PC-9 (cell line): ENCODE results near the gene KCNJ3. TPM values are rescaled to one million over a fixed set of nuclear protein-coding genes. Genes with fewer than 3 reads are reported as not detected.

Experiments
- BruUV-seq: library from RNA; stranded (reverse); fragments of 400-500 nt; replicated peaks from 2 replicates; lab custom pipeline; 2021; lab: Mats Ljungman, UMichigan
- CTCF ChIA-PET: fragments of 300-600 bp; sonication (Branson Sonifier 250); formaldehyde crosslinking; loops from one replicate; lab custom pipeline; 2022; ENCODE audit warnings: antibody characterized with exemption; lab: Charles Lee
- POLR2A ChIA-PET: fragments of 300-600 bp; sonication (Branson Sonifier 250); formaldehyde crosslinking; loops from one replicate; lab custom pipeline; 2022; ENCODE audit warnings: antibody characterized with exemption; ENCODE audit not compliant: unreplicated experiment; lab: Charles Lee
- DNase-seq, 2 experiments: peaks; one replicate each; pipeline versions ENCODE4 v3.0.0 to v3.0.0-alpha.2; 2015 to 2022; ENCODE audit warnings: mixed read lengths in 1 of 2
- H2AFZ ChIP-seq: fragments of 200-600 bp; sonication (generic); 2 replicates; pipeline ENCODE4 v1.8.1; 2017; ENCODE audit warnings: antibody characterized with exemption
- H3F3A ChIP-seq: fragments of 200-600 bp; sonication (generic); 2 replicates; pipeline ENCODE4 v1.8.1; 2017; ENCODE audit warnings: antibody characterized with exemption, mild to moderate bottlenecking, low read depth; ENCODE audit not compliant: insufficient read depth
- H3K27ac ChIP-seq: fragments of 200-600 bp; sonication (generic); 2 replicates; pipeline ENCODE4 v1.6.1; 2016; ENCODE audit warnings: mixed run types
- H3K27me3 ChIP-seq: fragments of 200-600 bp; sonication (generic); 2 replicates; pipeline ENCODE4 v1.6.1; 2016; ENCODE audit warnings: low read depth, mixed run types; ENCODE audit not compliant: insufficient read depth
- H3K36me3 ChIP-seq: fragments of 200-600 bp; sonication (generic); 2 replicates; pipeline ENCODE4 v1.6.1; 2016; ENCODE audit warnings: low read depth, mixed run types
- H3K4me1 ChIP-seq: fragments of 200-600 bp; sonication (generic); replicated peaks from 2 replicates; pipeline ENCODE4 v1.6.1; 2016; ENCODE audit warnings: mixed run types; ENCODE audit not compliant: insufficient read depth
- H3K4me2 ChIP-seq: fragments of 200-600 bp; sonication (generic); 2 replicates; pipeline ENCODE4 v1.6.1; 2017; ENCODE audit warnings: mixed run types
- H3K4me3 ChIP-seq: fragments of 200-600 bp; sonication (generic); 2 replicates; pipeline ENCODE4 v1.6.1; 2016; ENCODE audit warnings: mixed run types
- H3K79me2 ChIP-seq: fragments of 200-600 bp; sonication (generic); 2 replicates; pipeline ENCODE4 v1.6.1; 2017; ENCODE audit warnings: low read depth, mixed run types
- H3K9me2 ChIP-seq: fragments of 200-600 bp; sonication (generic); 2 replicates; pipeline ENCODE4 v1.8.1; 2017; ENCODE audit warnings: mild to moderate bottlenecking; ENCODE audit not compliant: insufficient read depth
- H3K9me3 ChIP-seq: fragments of 200-600 bp; sonication (generic); 2 replicates; pipeline ENCODE4 v1.8.1; 2016; ENCODE audit warnings: low read depth; ENCODE audit not compliant: insufficient read depth
- H4K20me1 ChIP-seq: fragments of 200-600 bp; sonication (generic); 2 replicates; pipeline ENCODE4 v1.8.1; 2017; ENCODE audit not compliant: insufficient read depth
- CTCF ChIP-seq: fragments of 200-600 bp; sonication (generic); conservative IDR thresholded peaks from 2 replicates; pipeline ENCODE4 v1.6.1; 2017; ENCODE audit warnings: mixed run types, antibody characterized with exemption, mild to moderate bottlenecking, moderate library complexity
- EZH2 ChIP-seq: fragments of 200-600 bp; sonication (generic); IDR thresholded peaks from 2 replicates; pipeline ENCODE4 v1.8.0; 2017; ENCODE audit warnings: antibody characterized with exemption, low read depth
- intact Hi-C: fragments of 100-400 bp; cut with micrococcal nuclease; formaldehyde crosslinking; loops from one replicate; pipeline ENCODE4 v1.10.0; 2022; ENCODE audit not compliant: unreplicated experiment
- total RNA-seq: library from RNA; stranded (reverse); gene quantifications from 2 replicates; pipeline ENCODE4 v1.2.3, GENCODE V29; 2021

KCNJ3 gene
- total RNA-seq, 1 experiment from 2014 or later: not detected

GRCh38 chr2:154693741-154694340 lies 4.7 kb upstream of the KCNJ3 start:
- no TSS peak for BruUV-seq
- Histone ChIP-seq H3K4me1 (no peaks in the 10 kb centered on the region), H3K4me2 (no peak overlapping the region), H4K20me1 (no peaks in the 10 kb centered on the region), H3K36me3 (no peaks in the 10 kb centered on the region), H3F3A (no peaks in the 10 kb centered on the region), H2AFZ (no peak overlapping the region), H3K79me2 (no peaks in the 10 kb centered on the region), H3K9me3 (no peaks in the 10 kb centered on the region), H3K27me3 (no peaks in the 10 kb centered on the region), H3K9me2 (no peaks in the 10 kb centered on the region), H3K4me3 (no peak overlapping the region), H3K27ac (no peak overlapping the region)
- DNase-seq: no peak
- TF ChIP-seq CTCF: no peak
- no peak for TF ChIP-seq EZH2
- POLR2A ChIA-PET: no interaction called here
- CTCF ChIA-PET: no interaction called here
- intact Hi-C loops: no loop called here

- TF ChIP-seq EZH2 (no peak), CTCF (no peak)
- Histone ChIP-seq H3K27ac (no peak overlapping the region), H2AFZ (no peak overlapping the region), H3K4me1 (no peaks in the 10 kb centered on the region), H3K4me2 (no peak overlapping the region), H3K36me3 (no peaks in the 10 kb centered on the region), H3K9me3 (no peaks in the 10 kb centered on the region), H4K20me1 (no peaks in the 10 kb centered on the region), H3K4me3 (no peak overlapping the region), H3F3A (no peaks in the 10 kb centered on the region), H3K79me2 (no peaks in the 10 kb centered on the region), H3K27me3 (no peaks in the 10 kb centered on the region), H3K9me2 (no peaks in the 10 kb centered on the region)
- intact Hi-C loops: no loop called here
- DNase-seq: no peak
- POLR2A ChIA-PET: no interaction called here
- no TSS peak for BruUV-seq
- CTCF ChIA-PET: no interaction called here
Measured at GRCh38 chr2:154694881-154695280, 3.6 kb upstream of the KCNJ3 start.

DNA sequence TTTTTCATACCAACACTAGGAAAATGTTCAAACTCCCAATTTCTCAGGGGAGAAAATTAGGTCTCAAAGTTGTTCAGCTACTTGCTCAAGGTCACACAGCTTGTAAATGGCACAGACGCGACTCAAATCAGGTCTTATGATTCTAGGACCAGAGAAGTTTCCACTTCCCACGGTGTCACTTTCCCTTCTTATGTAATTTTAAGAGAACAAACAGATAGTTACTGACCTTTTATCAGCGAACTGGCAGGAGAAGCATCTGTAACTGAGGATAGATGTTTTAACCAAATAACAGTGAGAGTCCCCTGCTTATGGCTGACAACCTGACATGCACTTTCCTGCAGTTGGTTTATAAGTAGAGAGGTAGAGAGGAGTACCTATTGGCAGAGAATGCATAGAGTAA lies 2.1 kb upstream of the KCNJ3 start:
- Histone ChIP-seq H3K27ac (no peak overlapping the region), H3K36me3 (no peaks in the 10 kb centered on the region), H4K20me1 (no peaks in the 10 kb centered on the region), H3K9me2 (no peaks in the 10 kb centered on the region), H3F3A (no peaks in the 10 kb centered on the region), H2AFZ (no peak overlapping the region), H3K4me2 (no peak overlapping the region), H3K4me1 (no peaks in the 10 kb centered on the region), H3K27me3 (no peaks in the 10 kb centered on the region), H3K4me3 (no peak overlapping the region), H3K79me2 (no peaks in the 10 kb centered on the region), H3K9me3 (no peaks in the 10 kb centered on the region)
- TF ChIP-seq CTCF (no peak), EZH2 (no peak)
- BruUV-seq: no TSS peak
- no peak for DNase-seq
- ChIA-PET CTCF (no interaction called here), POLR2A (no interaction called here)
- intact Hi-C loops: no loop called here
